ENCODE measurements around the gene MRPL33.

The MRPL33 gene

DNA sequence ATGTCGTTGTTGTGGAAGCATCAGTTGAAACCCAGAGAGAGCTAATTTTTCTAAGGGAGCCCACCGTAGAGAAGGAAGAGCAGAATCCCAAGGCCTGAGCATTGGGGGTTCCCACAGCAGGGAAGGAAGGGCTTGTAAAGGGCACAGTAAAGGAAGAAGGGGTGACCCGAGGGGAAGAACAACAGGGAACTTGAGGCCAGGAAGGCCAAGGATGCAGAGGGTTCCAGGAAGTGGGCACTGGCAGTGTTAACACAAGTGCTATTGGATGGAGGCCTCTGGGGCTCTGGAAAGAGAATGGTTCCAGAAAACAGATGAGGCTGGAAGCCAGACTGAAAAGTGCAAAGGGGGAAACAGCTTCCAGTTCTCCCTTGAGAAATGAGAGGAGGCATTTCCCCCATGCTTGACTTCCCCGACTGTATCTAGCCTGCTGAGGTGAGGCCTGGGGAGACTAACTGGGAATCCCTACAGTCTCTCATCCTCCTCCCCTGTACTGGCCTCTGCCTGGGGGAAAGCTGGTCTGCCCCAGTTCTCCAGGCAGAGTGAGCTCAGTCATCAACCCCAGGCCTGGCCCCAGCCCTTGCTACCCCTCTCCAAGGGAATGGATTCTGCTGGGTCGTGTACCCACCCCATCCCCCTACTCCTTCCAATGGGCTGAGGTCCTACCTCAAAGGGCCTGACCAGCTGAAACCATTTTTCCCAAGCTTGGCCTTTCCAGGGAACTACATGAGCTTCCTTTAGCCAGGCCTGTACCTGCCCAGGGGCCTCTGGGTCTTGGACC, 43.2 kb upstream of the MRPL33 start:
- no peaks in the 10 kb centered on the region for H3K27me3 ChIP-seq (ENCODE audit: insufficient read depth, insufficient read length)
- H3K9me3 ChIP-seq (ENCODE audit: insufficient read depth, low read length) = no peaks in the 10 kb centered on the region
- H3K4me3 ChIP-seq (ENCODE audit: insufficient read length, low read depth) = no peak overlapping the region
- DNase-seq (ENCODE audit: low read depth, low spot score) = no peak
- TF ChIP-seq SUZ12 (IDR thresholded peaks at IDR 0.05; ENCODE audit: extremely low read depth, insufficient read depth, insufficient read length) = no peak
- no peak for TF ChIP-seq YY1 (IDR thresholded peaks at IDR 0.05; ENCODE audit: insufficient read depth, insufficient read length)
- no peak for TF ChIP-seq ZNF274 (IDR thresholded peaks at IDR 0.05; ENCODE audit: low read depth, low read length)
- peaks cover 4% of the 10 kb centered on the region for H3K4me1 ChIP-seq (ENCODE audit: insufficient read depth, insufficient read length)
- no peak overlapping the region for H3K9ac ChIP-seq (ENCODE audit: insufficient read length, low read depth)
- H3K36me3 ChIP-seq (ENCODE audit: insufficient read depth, insufficient read length, low read length) = no peaks in the 10 kb centered on the region

DNA sequence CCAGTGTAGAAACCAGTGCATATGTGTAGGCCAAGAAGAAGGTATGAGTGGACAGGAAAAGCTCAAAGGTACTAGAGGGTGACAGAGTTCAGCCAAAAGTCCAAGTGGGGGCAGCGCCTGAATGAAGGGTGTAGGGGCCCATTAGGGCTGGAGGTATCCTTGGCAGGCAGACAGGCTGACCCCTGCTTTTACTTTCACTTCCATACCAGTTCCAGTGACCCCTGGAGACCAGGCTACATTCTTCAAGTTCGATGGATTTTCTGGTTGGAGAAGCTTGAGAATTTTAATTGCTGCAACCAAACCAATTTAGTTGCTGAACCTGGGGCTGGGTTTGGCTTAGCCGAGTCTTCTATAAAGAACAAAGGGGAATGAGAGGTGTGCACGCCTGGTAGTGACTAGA, 42.3 kb upstream of the MRPL33 start:
- no peak overlapping the region for H3K4me3 ChIP-seq (ENCODE audit: insufficient read length, low read depth)
- peaks cover 1% of the 10 kb centered on the region for H3K4me1 ChIP-seq (ENCODE audit: insufficient read depth, insufficient read length)
- no peak overlapping the region for H3K9ac ChIP-seq (ENCODE audit: insufficient read length, low read depth)
- TF ChIP-seq ZNF274 (IDR thresholded peaks at IDR 0.05; ENCODE audit: low read depth, low read length) (no peak), SUZ12 (IDR thresholded peaks at IDR 0.05; ENCODE audit: extremely low read depth, insufficient read depth, insufficient read length) (no peak), YY1 (IDR thresholded peaks at IDR 0.05; ENCODE audit: insufficient read depth, insufficient read length) (no peak)
- H3K27me3 ChIP-seq (ENCODE audit: insufficient read depth, insufficient read length) = peaks cover 3% of the 10 kb centered on the region
- H3K36me3 ChIP-seq (ENCODE audit: insufficient read depth, insufficient read length, low read length) = no peaks in the 10 kb centered on the region
- no peaks in the 10 kb centered on the region for H3K9me3 ChIP-seq (ENCODE audit: insufficient read depth, low read length)
- no peak for DNase-seq (ENCODE audit: low read depth, low spot score)

DNA sequence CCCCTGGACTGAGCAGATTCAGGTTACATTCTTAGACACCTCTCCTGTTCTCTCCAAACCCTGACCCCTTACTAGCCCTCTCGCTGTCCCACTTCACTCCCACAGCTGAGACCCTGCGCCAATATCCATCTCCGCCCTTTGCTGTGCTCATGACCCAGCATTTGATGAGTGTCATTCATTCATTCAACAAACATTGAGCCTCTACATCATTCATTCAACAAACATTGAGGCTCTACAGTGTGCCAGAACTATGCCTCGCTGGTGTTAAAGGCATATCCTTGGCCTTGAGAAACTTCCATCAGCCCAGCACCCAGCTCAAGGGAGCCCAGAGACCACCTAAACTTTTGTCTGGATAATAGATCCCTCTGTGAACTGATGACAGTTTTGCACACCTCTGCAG, 41.9 kb upstream of the MRPL33 start:
- no peak for DNase-seq (ENCODE audit: low read depth, low spot score)
- no peak for TF ChIP-seq SUZ12 (IDR thresholded peaks at IDR 0.05; ENCODE audit: extremely low read depth, insufficient read depth, insufficient read length)
- TF ChIP-seq YY1 (IDR thresholded peaks at IDR 0.05; ENCODE audit: insufficient read depth, insufficient read length) = no peak
- no peak for TF ChIP-seq ZNF274 (IDR thresholded peaks at IDR 0.05; ENCODE audit: low read depth, low read length)
- Histone ChIP-seq H3K9ac (ENCODE audit: insufficient read length, low read depth) (no peak overlapping the region), H3K4me3 (ENCODE audit: insufficient read length, low read depth) (no peak overlapping the region), H3K36me3 (ENCODE audit: insufficient read depth, insufficient read length, low read length) (no peaks in the 10 kb centered on the region), H3K9me3 (ENCODE audit: insufficient read depth, low read length) (no peaks in the 10 kb centered on the region), H3K4me1 (ENCODE audit: insufficient read depth, insufficient read length) (no peaks in the 10 kb centered on the region), H3K27me3 (ENCODE audit: insufficient read depth, insufficient read length) (peaks cover 7% of the 10 kb centered on the region)

DNA sequence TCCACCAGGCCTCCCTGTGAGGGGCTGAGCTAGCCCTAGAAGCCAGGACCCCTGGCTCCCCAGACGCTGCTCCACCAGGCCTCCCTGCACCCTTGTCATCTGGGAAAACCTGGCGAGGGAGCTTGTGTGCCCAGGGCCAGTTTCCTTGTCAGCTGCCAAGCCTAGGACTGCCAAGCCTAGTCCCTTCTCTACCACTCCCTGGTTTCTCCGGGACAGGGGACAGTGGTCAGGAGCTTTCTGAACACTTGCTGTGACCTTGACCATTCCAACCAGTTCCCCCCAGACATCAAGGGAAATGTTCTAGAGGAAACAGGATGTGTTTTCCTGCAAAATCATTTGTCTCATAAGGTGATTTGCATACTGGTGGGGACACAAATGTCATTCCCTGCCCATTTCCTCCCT, 41.3 kb upstream of the MRPL33 start:
- Histone ChIP-seq H3K27me3 (ENCODE audit: insufficient read depth, insufficient read length) (peaks cover 12% of the 10 kb centered on the region), H3K9me3 (ENCODE audit: insufficient read depth, low read length) (no peaks in the 10 kb centered on the region), H3K4me1 (ENCODE audit: insufficient read depth, insufficient read length) (no peaks in the 10 kb centered on the region), H3K9ac (ENCODE audit: insufficient read length, low read depth) (no peak overlapping the region), H3K36me3 (ENCODE audit: insufficient read depth, insufficient read length, low read length) (no peaks in the 10 kb centered on the region), H3K4me3 (ENCODE audit: insufficient read length, low read depth) (no peak overlapping the region)
- TF ChIP-seq YY1 (IDR thresholded peaks at IDR 0.05; ENCODE audit: insufficient read depth, insufficient read length) (no peak), ZNF274 (IDR thresholded peaks at IDR 0.05; ENCODE audit: low read depth, low read length) (no peak), SUZ12 (IDR thresholded peaks at IDR 0.05; ENCODE audit: extremely low read depth, insufficient read depth, insufficient read length) (no peak)
- DNase-seq (ENCODE audit: low read depth, low spot score) = no peak

DNA sequence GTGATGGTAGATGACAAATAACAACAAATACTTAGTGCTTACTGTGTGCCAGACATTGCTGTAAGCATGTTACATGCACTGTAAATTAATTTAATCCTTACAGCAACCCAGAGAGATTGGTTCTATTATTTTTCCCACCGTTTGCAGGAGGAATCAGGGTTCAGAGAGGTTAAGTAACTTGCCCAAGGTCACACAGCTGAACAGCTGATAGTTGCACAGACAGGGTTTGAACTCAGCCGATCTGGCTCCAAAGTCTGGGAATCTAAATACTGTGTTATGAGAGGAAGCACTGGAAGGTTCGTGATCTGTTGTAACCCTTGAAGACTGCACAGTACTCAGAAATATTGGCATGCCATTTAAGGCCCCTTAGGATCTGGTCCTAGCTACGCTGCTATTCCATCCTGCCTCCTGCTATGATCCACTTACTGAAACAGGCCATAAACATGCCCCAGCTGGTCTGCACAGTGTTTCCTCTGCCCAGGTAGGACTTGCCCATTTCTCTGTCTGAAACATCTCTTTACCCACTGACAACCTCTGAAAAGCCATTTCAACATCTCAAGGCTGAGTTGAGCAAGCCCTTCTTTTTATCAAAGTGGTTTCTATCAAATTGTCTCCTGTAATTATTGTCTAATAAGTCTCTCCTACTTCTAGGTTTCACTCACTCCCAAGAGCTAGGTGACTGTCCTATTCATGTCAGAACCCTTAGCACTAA, 40.4 kb upstream of the MRPL33 start:
- H3K4me1 ChIP-seq (ENCODE audit: insufficient read depth, insufficient read length) = peaks cover 2% of the 10 kb centered on the region
- no peak for TF ChIP-seq SUZ12 (IDR thresholded peaks at IDR 0.05; ENCODE audit: extremely low read depth, insufficient read depth, insufficient read length)
- no peak for TF ChIP-seq ZNF274 (IDR thresholded peaks at IDR 0.05; ENCODE audit: low read depth, low read length)
- TF ChIP-seq YY1 (IDR thresholded peaks at IDR 0.05; ENCODE audit: insufficient read depth, insufficient read length) = no peak
- peaks cover 16% of the 10 kb centered on the region for H3K27me3 ChIP-seq (ENCODE audit: insufficient read depth, insufficient read length)
- H3K9me3 ChIP-seq (ENCODE audit: insufficient read depth, low read length) = no peaks in the 10 kb centered on the region
- no peak overlapping the region for H3K4me3 ChIP-seq (ENCODE audit: insufficient read length, low read depth)
- no peak for DNase-seq (ENCODE audit: low read depth, low spot score)
- no peak overlapping the region for H3K9ac ChIP-seq (ENCODE audit: insufficient read length, low read depth)
- no peaks in the 10 kb centered on the region for H3K36me3 ChIP-seq (ENCODE audit: insufficient read depth, insufficient read length, low read length)

DNA sequence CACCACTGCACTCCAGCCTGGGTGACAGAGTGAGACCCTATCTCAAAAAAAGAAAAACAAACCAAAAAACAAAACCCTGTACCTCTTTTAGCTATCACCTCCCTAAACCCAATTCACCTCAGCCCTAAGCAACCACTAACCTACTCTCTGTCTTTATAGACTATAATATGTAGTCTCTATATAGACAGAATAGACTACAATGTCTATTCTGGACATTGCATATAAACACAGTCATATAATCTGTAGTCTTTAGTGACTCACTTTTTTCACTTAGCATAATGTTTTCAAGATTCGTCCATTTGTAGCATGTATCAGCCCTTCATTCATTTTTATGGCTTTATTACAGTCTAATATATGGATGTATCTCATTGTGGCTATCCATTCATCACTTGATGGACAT, 37.2 kb upstream of the MRPL33 start:
- H3K4me1 ChIP-seq (ENCODE audit: insufficient read depth, insufficient read length) = peaks cover 2% of the 10 kb centered on the region
- H3K4me3 ChIP-seq (ENCODE audit: insufficient read length, low read depth) = no peak overlapping the region
- peaks cover 21% of the 10 kb centered on the region for H3K27me3 ChIP-seq (ENCODE audit: insufficient read depth, insufficient read length)

DNA sequence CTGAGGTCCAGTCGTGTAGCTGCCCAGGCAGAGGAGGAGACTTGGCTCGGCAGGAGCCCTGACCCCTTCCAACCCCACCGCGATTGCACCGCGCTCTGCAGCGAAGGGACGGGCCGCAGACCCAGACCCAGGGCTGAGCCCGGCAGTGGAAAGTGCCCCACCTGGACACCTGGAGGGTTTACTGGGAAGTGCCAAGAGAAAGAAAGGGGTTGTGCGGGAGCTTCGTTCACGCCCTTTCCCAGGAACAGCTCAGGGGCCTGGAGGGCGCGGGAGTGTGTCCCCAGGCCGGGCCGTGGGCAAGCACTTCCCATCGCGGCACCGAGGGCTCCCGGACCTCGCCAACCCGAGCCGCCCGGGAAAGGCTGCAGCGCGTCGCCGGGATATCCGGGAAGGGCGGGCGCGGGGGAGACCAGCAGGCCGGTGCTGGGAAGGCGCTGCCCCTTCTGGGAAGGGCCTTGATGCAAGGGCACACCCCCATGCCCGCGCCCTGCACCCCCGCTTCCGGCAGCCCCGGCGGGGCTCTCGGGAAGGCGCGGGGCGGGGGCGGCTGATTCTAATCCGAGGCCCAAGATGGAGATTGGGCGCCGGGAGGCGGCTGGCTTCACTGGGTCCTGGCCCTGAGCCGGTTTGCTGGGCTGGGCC, 36.1 kb upstream of the MRPL33 start:
- TF ChIP-seq YY1 (IDR thresholded peaks at IDR 0.05; ENCODE audit: insufficient read depth, insufficient read length) (no peak), SUZ12 (IDR thresholded peaks at IDR 0.05; ENCODE audit: extremely low read depth, insufficient read depth, insufficient read length) (no peak), ZNF274 (IDR thresholded peaks at IDR 0.05; ENCODE audit: low read depth, low read length) (no peak)
- H3K9me3 ChIP-seq (ENCODE audit: insufficient read depth, low read length) = no peaks in the 10 kb centered on the region
- no peaks in the 10 kb centered on the region for H3K36me3 ChIP-seq (ENCODE audit: insufficient read depth, insufficient read length, low read length)
- peak overlapping the region; percentile 78 for H3K9ac ChIP-seq (ENCODE audit: insufficient read length, low read depth)
- peak overlapping the region; percentile 45 for H3K4me3 ChIP-seq (ENCODE audit: insufficient read length, low read depth)
- DNase-seq (ENCODE audit: low read depth, low spot score) = peak; percentile 39
- peaks cover 2% of the 10 kb centered on the region for H3K4me1 ChIP-seq (ENCODE audit: insufficient read depth, insufficient read length)
- H3K27me3 ChIP-seq (ENCODE audit: insufficient read depth, insufficient read length) = peaks cover 21% of the 10 kb centered on the region

More for the DNA sequence above, 37.2 kb upstream of the MRPL33 start:
- Histone ChIP-seq H3K36me3 (ENCODE audit: insufficient read depth, insufficient read length, low read length) (no peaks in the 10 kb centered on the region), H3K9me3 (ENCODE audit: insufficient read depth, low read length) (no peaks in the 10 kb centered on the region), H3K9ac (ENCODE audit: insufficient read length, low read depth) (no peak overlapping the region)
- TF ChIP-seq SUZ12 (IDR thresholded peaks at IDR 0.05; ENCODE audit: extremely low read depth, insufficient read depth, insufficient read length) (no peak), ZNF274 (IDR thresholded peaks at IDR 0.05; ENCODE audit: low read depth, low read length) (no peak), YY1 (IDR thresholded peaks at IDR 0.05; ENCODE audit: insufficient read depth, insufficient read length) (no peak)
- no peak for DNase-seq (ENCODE audit: low read depth, low spot score)

Data from NT2/D1 (cell line).